Naive thymus-derived CD8-positive, alpha-beta T cell (primary cell): ENCODE data around the gene PDZRN3. TPM values are rescaled to one million over a fixed set of nuclear protein-coding genes. Genes with fewer than 3 reads are reported as not detected.

ENCODE experiments used
- ATAC-seq, 2 donors: fragments of 150-1000 bp; cut with Tn5 transposase in 1 of 2; sonication (Bioruptor Pico), chemical (Tn5 transposase) in 1 of 2; 1 replicate in 1 of 2; 2 replicates in 1 of 2; pipeline ENCODE4 v1.10.0; 2021; ENCODE audit warnings: mild to moderate bottlenecking in 2 of 2, moderate library complexity in 2 of 2
- POLR2A ChIA-PET: fragments of 350-600 bp; sonication (Branson Sonifier 250); formaldehyde crosslinking; loops from one replicate; lab custom pipeline; 2021; ENCODE audit warnings: antibody characterized with exemption; lab: Charles Lee
- DNase-seq, 10 donors: peaks; one replicate each; pipeline versions ENCODE4 v3.0.0 to v3.0.0-alpha.2; 2020 to 2022
- H3K27ac Mint-ChIP-seq, 10 donors: one replicate each; pipeline ENCODE4 v1.8.0; 2020 to 2022; ENCODE audit warnings: mild to moderate bottlenecking in 10 of 10, mixed read lengths in 10 of 10, moderate library complexity in 4 of 10, inconsistent platforms in 1 of 10
- H3K27me3 Mint-ChIP-seq, 5 donors: one replicate each; pipeline ENCODE4 v1.8.0; 2021 to 2022; ENCODE audit warnings: mixed read lengths in 5 of 5
- H3K36me3 Mint-ChIP-seq, 3 donors: one replicate each; pipeline ENCODE4 v1.8.0; 2020 to 2022; ENCODE audit warnings: mixed read lengths in 3 of 3, mild to moderate bottlenecking in 2 of 3, inconsistent platforms in 1 of 3
- H3K4me1 Mint-ChIP-seq, 4 donors: one replicate each; pipeline ENCODE4 v1.8.0; 2021 to 2022; ENCODE audit warnings: mixed read lengths in 4 of 4
- H3K4me3 Mint-ChIP-seq, 10 donors: one replicate each; pipeline ENCODE4 v1.8.0; 2020 to 2022; ENCODE audit warnings: mild to moderate bottlenecking in 10 of 10, mixed read lengths in 10 of 10, moderate library complexity in 6 of 10, inconsistent platforms in 1 of 10
- H3K9me3 Mint-ChIP-seq, 9 donors: one replicate each; pipeline ENCODE4 v1.8.0; 2020 to 2022; ENCODE audit warnings: mixed read lengths in 9 of 9, mild to moderate bottlenecking in 3 of 9, inconsistent platforms in 1 of 9, moderate library complexity in 1 of 9
- polyA plus RNA-seq, 3 donors: library from polyadenylated mRNA; unstranded; fragments of 300-500 nt; fragmentation: Illumina TruSeq; gene quantifications; one replicate each; pipeline ENCODE4 v1.2.3, GENCODE V29; 2021
- total RNA-seq, 8 experiments: library from RNA in 2 of 8; stranded (reverse) in 2 of 8; gene quantifications; one replicate each; pipeline ENCODE4 v1.2.3 and lab custom pipeline; 2021 to 2026

PDZRN3 gene
- total and polyA plus RNA-seq, 5 experiments from 2014 or later, result not detected

DNA sequence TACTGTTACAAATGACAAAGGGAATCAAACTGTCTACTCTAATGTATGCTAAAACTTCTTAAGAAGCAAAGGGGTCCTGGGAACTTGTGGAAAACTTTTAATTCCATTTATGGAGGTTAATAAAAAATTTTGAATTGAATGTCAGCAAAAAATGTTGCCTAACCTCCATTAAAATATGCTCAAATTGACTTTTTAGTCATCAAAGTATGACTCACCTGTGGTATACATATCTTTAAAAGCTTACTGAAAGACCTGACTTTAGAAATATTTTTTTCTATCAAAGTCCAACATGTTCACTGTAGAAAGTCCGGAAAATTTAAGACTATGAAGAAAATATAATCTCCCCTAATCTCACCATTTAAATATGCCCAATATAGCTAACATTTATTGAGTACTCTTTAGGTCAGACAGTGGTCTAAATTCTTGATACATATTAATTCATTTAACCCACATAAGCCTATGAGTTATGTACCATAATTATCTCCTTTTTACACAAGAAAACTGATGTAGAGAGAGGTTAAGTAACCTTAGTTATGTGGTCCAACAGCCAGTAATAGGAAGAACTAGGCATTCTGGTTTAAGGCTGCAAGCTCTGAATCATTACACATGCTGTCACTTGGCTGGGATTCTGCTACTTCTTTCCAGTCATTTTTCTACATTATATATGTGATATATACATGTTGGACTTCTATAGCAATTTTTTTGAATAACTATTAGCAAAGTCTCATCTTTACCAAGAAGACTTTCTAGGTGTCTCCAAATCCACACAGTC, 83.6 kb downstream of the PDZRN3 start:
- peaks cover 0 to 3% (median 0%) of the 10 kb centered on the region in 9 donors for H3K9me3 Mint-ChIP-seq
- no peak overlapping the region for H3K4me3 Mint-ChIP-seq
- no peaks in the 10 kb centered on the region for H3K36me3 Mint-ChIP-seq
- H3K4me1 Mint-ChIP-seq, result no peaks in the 10 kb centered on the region
- H3K27ac Mint-ChIP-seq, result no peak overlapping the region
- POLR2A ChIA-PET, result no interaction called here
- ATAC-seq (no peak), DNase-seq (no peak)
- peaks cover 0 to 7% (median 4%) of the 10 kb centered on the region in 5 donors for H3K27me3 Mint-ChIP-seq

DNA sequence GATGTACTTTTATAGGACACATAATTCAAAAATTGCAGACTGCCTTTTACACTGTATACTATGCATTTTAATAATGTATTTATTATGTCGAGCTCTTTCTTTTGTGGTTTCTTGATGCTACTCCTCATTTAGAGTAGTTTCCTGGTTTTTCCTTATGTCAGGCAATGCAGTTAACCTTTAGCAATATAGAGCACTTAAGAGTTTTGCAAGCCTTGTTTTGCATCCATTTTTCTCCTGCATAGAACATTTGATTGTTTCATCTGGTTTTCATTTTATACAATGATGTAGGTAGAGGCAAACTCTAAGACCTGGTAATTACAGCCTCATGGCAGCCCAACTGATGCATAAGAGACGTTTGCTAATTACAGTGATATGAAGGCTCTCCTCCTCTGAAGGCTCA, 86.3 kb downstream of the PDZRN3 start:
- Mint-ChIP-seq H3K27me3 (peaks cover 0 to 12% (median 2%) of the 10 kb centered on the region in 5 donors), H3K4me1 (no peaks in the 10 kb centered on the region), H3K4me3 (no peak overlapping the region), H3K36me3 (no peaks in the 10 kb centered on the region), H3K27ac (no peak overlapping the region), H3K9me3 (peaks cover 0 to 3% (median 0%) of the 10 kb centered on the region in 9 donors)
- no peak for ATAC-seq
- DNase-seq, result no peak
- POLR2A ChIA-PET, result no interaction called here

DNA sequence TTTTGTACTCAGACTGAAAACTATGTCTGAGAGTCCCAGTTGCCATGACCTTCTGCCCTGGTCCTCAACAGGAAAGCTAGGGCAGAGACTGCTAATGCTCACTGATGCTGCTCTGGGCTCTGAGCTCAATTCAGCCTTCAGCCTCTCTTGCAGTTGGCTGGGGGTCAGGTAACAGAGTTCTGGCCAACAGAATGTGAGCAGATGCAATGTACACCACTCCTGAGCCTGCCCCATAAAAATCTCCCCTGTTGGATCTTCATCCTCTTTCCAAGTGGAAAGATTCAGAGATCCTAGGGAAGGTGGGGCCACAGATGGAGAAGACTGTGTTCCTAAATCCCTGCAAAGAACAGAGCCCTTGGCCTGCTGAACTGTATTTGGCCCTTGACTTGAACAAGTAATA, 87.8 kb downstream of the PDZRN3 start:
- DNase-seq (no peak), ATAC-seq (no peak)
- Mint-ChIP-seq H3K9me3 (peaks cover 0 to 7% (median 0%) of the 10 kb centered on the region in 9 donors), H3K36me3 (no peaks in the 10 kb centered on the region), H3K27ac (no peak overlapping the region), H3K4me1 (no peaks in the 10 kb centered on the region), H3K27me3 (peaks cover 0 to 11% (median 0%) of the 10 kb centered on the region in 5 donors), H3K4me3 (no peak overlapping the region)
- POLR2A ChIA-PET, result no interaction called here

DNA sequence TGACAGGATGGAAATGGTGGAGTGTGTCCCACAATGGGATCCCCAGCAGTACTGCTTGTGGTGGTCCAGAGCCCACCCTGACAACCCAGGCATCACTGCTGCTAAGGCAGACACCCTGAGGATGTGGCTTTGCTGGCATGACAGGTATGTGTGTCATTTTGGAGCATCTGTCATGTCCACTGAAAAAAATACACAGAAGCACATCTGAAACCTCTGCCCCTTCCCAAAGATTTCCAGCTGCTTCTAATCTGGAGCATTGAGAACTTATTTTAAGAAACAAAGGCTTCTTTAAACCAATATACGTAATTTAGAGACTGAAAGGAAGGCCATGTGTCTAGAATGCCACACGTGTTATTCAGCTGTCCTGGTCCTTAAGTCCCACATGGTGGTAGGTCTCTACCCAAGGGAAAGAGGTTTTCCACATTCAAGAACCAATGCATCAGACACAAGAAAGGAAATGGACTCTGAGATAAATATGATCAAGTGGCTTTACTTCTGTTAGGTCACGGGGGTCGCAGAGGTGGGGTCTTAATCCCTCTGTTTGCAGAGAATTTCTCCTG, 88.3 kb downstream of the PDZRN3 start:
- Mint-ChIP-seq H3K4me3 (no peak overlapping the region), H3K9me3 (peaks cover 0 to 10% (median 0%) of the 10 kb centered on the region in 9 donors), H3K4me1 (no peaks in the 10 kb centered on the region), H3K27me3 (peaks cover 0 to 9% (median 3%) of the 10 kb centered on the region in 5 donors), H3K27ac (no peak overlapping the region), H3K36me3 (no peaks in the 10 kb centered on the region)
- ATAC-seq, result no peak
- no peak for DNase-seq
- POLR2A ChIA-PET, result no interaction called here

DNA sequence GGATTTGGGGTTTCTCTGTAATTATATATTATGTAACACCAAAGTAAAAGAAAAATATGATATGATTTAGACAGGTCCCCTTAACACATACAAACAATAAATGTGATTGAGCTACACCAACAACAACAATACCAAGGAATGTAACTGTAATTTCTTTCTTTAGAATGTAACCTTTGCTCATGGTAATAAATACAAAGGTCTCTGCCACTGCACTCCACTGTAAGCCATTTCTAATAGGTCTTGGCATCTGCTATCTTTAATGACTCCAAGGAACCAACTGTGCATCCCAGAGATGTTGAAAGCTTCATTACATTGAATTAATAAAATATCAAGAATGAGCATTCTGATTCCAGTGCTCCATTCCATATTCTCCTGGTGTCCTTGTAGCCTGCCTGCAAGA, 88.8 kb downstream of the PDZRN3 start:
- H3K27me3 Mint-ChIP-seq, result peaks cover 0 to 12% (median 6%) of the 10 kb centered on the region in 5 donors
- peaks cover 0 to 12% (median 0%) of the 10 kb centered on the region in 9 donors for H3K9me3 Mint-ChIP-seq
- DNase-seq (no peak), ATAC-seq (no peak)
- no peak overlapping the region for H3K4me3 Mint-ChIP-seq
- no peaks in the 10 kb centered on the region for H3K4me1 Mint-ChIP-seq
- no peaks in the 10 kb centered on the region for H3K36me3 Mint-ChIP-seq
- H3K27ac Mint-ChIP-seq, result no peak overlapping the region
- POLR2A ChIA-PET, result no interaction called here

DNA sequence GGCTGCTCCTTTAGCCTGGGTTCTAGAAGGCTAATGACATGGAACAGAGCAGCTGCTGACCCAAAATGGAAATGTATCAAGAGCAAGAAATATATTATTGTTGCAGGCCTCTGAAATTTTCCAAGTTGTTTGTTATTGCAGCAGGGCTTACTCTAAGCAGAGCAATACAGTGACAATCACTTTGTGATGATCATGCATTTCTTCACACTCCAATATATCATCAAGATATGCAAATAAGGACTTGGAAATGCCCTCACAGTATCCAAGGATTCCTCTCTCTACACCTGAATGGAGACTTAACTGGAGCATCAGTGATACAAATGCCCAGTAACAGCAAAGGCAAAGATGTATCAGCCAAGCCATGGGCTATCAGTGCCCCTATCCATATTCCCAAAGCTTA, 89.6 kb downstream of the PDZRN3 start:
- Mint-ChIP-seq H3K9me3 (peaks cover 0 to 9% (median 0%) of the 10 kb centered on the region in 9 donors), H3K4me3 (no peak overlapping the region), H3K27ac (no peak overlapping the region), H3K36me3 (no peaks in the 10 kb centered on the region), H3K4me1 (no peaks in the 10 kb centered on the region), H3K27me3 (peaks cover 0 to 12% (median 6%) of the 10 kb centered on the region in 5 donors)
- POLR2A ChIA-PET, result no interaction called here
- DNase-seq (no peak), ATAC-seq (no peak)

GRCh38 chr3:73530022-73530396, 94.7 kb downstream of the PDZRN3 start:
- POLR2A ChIA-PET, result no interaction called here
- Mint-ChIP-seq H3K4me3 (no peak overlapping the region), H3K27ac (no peak overlapping the region), H3K36me3 (no peaks in the 10 kb centered on the region), H3K9me3 (peaks cover 0 to 9% (median 0%) of the 10 kb centered on the region in 9 donors), H3K27me3 (peaks cover 0 to 28% (median 6%) of the 10 kb centered on the region in 5 donors), H3K4me1 (no peaks in the 10 kb centered on the region)
- ATAC-seq (no peak), DNase-seq (no peak)

GRCh38 chr3:73529308-73530021, 95.3 kb downstream of the PDZRN3 start:
- ATAC-seq (no peak), DNase-seq (no peak)
- POLR2A ChIA-PET, result no interaction called here
- H3K4me1 Mint-ChIP-seq, result no peaks in the 10 kb centered on the region
- peaks cover 0 to 28% (median 7%) of the 10 kb centered on the region in 5 donors for H3K27me3 Mint-ChIP-seq
- H3K36me3 Mint-ChIP-seq, result no peaks in the 10 kb centered on the region
- no peak overlapping the region for H3K4me3 Mint-ChIP-seq
- H3K9me3 Mint-ChIP-seq, result peaks cover 0 to 9% (median 0%) of the 10 kb centered on the region in 9 donors
- no peak overlapping the region for H3K27ac Mint-ChIP-seq

- POLR2A ChIA-PET, result no interaction called here
- no peak overlapping the region for H3K4me3 Mint-ChIP-seq
- H3K4me1 Mint-ChIP-seq, result no peaks in the 10 kb centered on the region
- no peaks in the 10 kb centered on the region for H3K36me3 Mint-ChIP-seq
- DNase-seq, result no peak
- no peak overlapping the region for H3K27ac Mint-ChIP-seq
- peaks cover 0 to 17% (median 1%) of the 10 kb centered on the region in 5 donors for H3K27me3 Mint-ChIP-seq
- H3K9me3 Mint-ChIP-seq, result peaks cover 0 to 10% (median 2%) of the 10 kb centered on the region in 9 donors
- ATAC-seq, result no peak
Measured at GRCh38 chr3:73525591-73525990, 99.2 kb downstream of the PDZRN3 start.

- no peak for ATAC-seq
- POLR2A ChIA-PET, result no interaction called here
- peaks cover 0 to 10% (median 2%) of the 10 kb centered on the region in 9 donors for H3K9me3 Mint-ChIP-seq
- no peak overlapping the region for H3K4me3 Mint-ChIP-seq
- no peaks in the 10 kb centered on the region for H3K4me1 Mint-ChIP-seq
- no peaks in the 10 kb centered on the region for H3K36me3 Mint-ChIP-seq
- peaks cover 0 to 21% (median 1%) of the 10 kb centered on the region in 5 donors for H3K27me3 Mint-ChIP-seq
- no peak for DNase-seq
- no peak overlapping the region for H3K27ac Mint-ChIP-seq
Measured at GRCh38 chr3:73523661-73524060, 101.1 kb downstream of the PDZRN3 start.

DNA sequence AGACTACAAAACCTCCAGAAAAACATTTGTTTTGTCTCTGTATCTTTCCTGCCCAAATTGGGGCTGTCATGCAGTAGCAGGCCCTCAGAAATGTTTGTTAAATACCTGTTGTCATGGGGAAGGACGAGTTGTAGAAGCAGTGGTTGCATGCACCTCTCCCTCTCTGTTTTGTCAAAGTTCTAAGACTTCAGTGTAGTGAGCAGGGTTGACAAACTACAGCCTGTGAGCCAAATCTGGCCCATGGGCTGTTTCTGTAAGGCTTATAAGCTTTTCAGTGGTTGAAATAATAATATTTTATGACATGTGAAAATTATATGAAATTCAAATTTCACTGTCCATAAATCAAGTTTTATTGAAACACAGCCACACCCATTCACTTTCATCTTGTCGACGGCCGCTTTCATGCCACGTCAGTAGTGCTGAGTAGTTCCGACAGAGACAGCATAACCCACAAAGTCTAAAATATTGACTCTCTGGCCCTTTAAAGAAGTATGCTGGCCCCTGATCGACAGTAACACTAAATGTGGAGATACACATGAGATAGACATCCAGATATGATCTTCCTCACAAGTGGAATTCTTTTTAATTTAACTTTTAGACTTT, 102.9 kb downstream of the PDZRN3 start:
- no peak for ATAC-seq
- peaks cover 0 to 13% (median 1%) of the 10 kb centered on the region in 5 donors for H3K27me3 Mint-ChIP-seq
- H3K36me3 Mint-ChIP-seq, result no peaks in the 10 kb centered on the region
- no peak overlapping the region for H3K4me3 Mint-ChIP-seq
- no peak for DNase-seq
- no peaks in the 10 kb centered on the region for H3K4me1 Mint-ChIP-seq
- peaks cover 0 to 10% (median 2%) of the 10 kb centered on the region in 9 donors for H3K9me3 Mint-ChIP-seq
- H3K27ac Mint-ChIP-seq, result no peak overlapping the region
- POLR2A ChIA-PET, result no interaction called here

- no peak for DNase-seq
- H3K4me3 Mint-ChIP-seq, result no peak overlapping the region
- H3K4me1 Mint-ChIP-seq, result no peaks in the 10 kb centered on the region
- POLR2A ChIA-PET, result no interaction called here
- peaks cover 0 to 10% (median 2%) of the 10 kb centered on the region in 9 donors for H3K9me3 Mint-ChIP-seq
- no peak for ATAC-seq
- H3K27me3 Mint-ChIP-seq, result peaks cover 0 to 9% (median 1%) of the 10 kb centered on the region in 5 donors
- no peaks in the 10 kb centered on the region for H3K36me3 Mint-ChIP-seq
- no peak overlapping the region for H3K27ac Mint-ChIP-seq
Measured at GRCh38 chr3:73520931-73521461, 103.7 kb downstream of the PDZRN3 start.
